Measurements from ENCODE around the gene LEPROT.

DNA sequence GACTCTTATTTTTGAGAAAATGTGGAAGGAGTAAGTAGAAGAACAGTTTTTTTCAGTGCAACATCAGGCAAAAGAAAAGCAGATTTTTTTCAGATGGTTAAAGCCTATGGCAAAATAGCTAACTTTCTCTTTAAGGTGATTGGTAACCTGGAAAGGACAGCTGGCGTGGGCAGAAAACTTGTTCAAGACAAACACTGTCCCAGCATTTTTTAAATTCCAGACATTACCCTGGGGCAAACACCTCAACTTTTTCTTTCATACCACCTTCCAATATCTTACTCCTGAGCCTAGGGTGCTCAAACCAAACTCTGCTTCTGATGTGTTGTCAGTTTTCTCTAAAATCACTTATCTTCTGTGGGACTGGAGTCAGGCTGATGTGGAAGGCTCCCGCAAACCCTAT is 2.7 kb upstream of the LEPROT start:
- TF ChIP-seq SUZ12 (IDR thresholded peaks at IDR 0.05; ENCODE audit: extremely low read depth, insufficient read depth, insufficient read length) (no peak), ZNF274 (IDR thresholded peaks at IDR 0.05; ENCODE audit: low read depth, low read length) (no peak), YY1 (IDR thresholded peaks at IDR 0.05; ENCODE audit: insufficient read depth, insufficient read length) (no peak)
